Stimulated activated CD8-positive, alpha-beta memory T cell treated with anti-CD3 and anti-CD28 coated beads, Interleukin-15, amount 100 ng/mL, for 48 hours (primary cell): ENCODE measurements around the gene FANK1.
A peak's percentile ranks its signal among the peaks of the same experiment; 100 is the strongest.

Experiments
- DNase-seq, 2 donors: peaks; one replicate each; pipeline ENCODE4 v3.0.0-alpha.2; 2020; ENCODE audit warnings: low read depth in 2 of 2

Gene FANK1

GRCh38 chr10:125985557-125986240 is 89.3 kb downstream of the FANK1 start:
- no peak for DNase-seq

- no peak for DNase-seq
These were observed 93.4 kb downstream of the FANK1 start for GRCh38 chr10:125989791-125990190.

GRCh38 chr10:125990974-125991373 is 94.6 kb downstream of the FANK1 start:
- DNase-seq, result no peak

GRCh38 chr10:125991392-125991791 is 95.0 kb downstream of the FANK1 start:
- no peak for DNase-seq

GRCh38 chr10:125992254-125992653 is 95.9 kb downstream of the FANK1 start:
- DNase-seq, result no peak

- DNase-seq, result no peak
These were observed 98.2 kb downstream of the FANK1 start for GRCh38 chr10:125994601-125995000.

GRCh38 chr10:125995726-125996304 is 99.5 kb downstream of the FANK1 start:
- DNase-seq, result no peak

- no peak for DNase-seq
These were observed 101.2 kb downstream of the FANK1 start for GRCh38 chr10:125997586-125997985.

- no peak for DNase-seq
These were observed 103.3 kb downstream of the FANK1 start for GRCh38 chr10:125999694-126000093.

GRCh38 chr10:126001576-126001975 is 105.2 kb downstream of the FANK1 start:
- DNase-seq, result no peak

GRCh38 chr10:126004752-126005151 is 108.4 kb downstream of the FANK1 start:
- DNase-seq, result no peak

GRCh38 chr10:126006264-126006663 is 109.9 kb downstream of the FANK1 start:
- DNase-seq, result no peak

- no peak for DNase-seq
These were observed 110.5 kb downstream of the FANK1 start for GRCh38 chr10:126006906-126007305.

- no peak for DNase-seq
These were observed 113.3 kb downstream of the FANK1 start for GRCh38 chr10:126009650-126010049.

- no peak for DNase-seq
These were observed 115.6 kb downstream of the FANK1 start for GRCh38 chr10:126011995-126012394.

- no peak for DNase-seq
These were observed 116.1 kb downstream of the FANK1 start for GRCh38 chr10:126012485-126012884.

GRCh38 chr10:126013489-126014281 is 117.3 kb downstream of the FANK1 start:
- peak in 1 of 2 donors; percentile 21 for DNase-seq

GRCh38 chr10:126014309-126014708 is 117.9 kb downstream of the FANK1 start:
- DNase-seq, result no peak

- DNase-seq, result no peak
These were observed 119.0 kb downstream of the FANK1 start for GRCh38 chr10:126015413-126015812.

- no peak for DNase-seq
These were observed 119.9 kb downstream of the FANK1 start for GRCh38 chr10:126016156-126016805.

- no peak for DNase-seq
These were observed 120.5 kb downstream of the FANK1 start for GRCh38 chr10:126016882-126017281.

GRCh38 chr10:126017961-126018560 is 121.7 kb downstream of the FANK1 start:
- DNase-seq, result no peak
